K562 (cell line): Measurements from ENCODE around the gene ARHGEF26. TPM values are rescaled to one million over a fixed set of nuclear protein-coding genes. Genes with fewer than 3 reads are reported as not detected.

Source experiments
- ATAC-seq: fragments of 200-7000 bp; cut with Tn5 transposase; 3 replicates; pipeline ENCODE4 v1.9.1; 2020; ENCODE audit warnings: moderate library complexity
- BruUV-seq: library from RNA; stranded (reverse); fragments of 400-500 nt; replicated peaks from 2 replicates; lab custom pipeline; 2021; lab: Mats Ljungman, UMichigan
- CTCF ChIA-PET: fragments of 300-600 bp; formaldehyde crosslinking; extraction: SDS; loops from one replicate; lab custom pipeline; 2021; ENCODE audit warnings: low intra/inter-chr PET ratio; lab: Yijun Ruan, JAX
- POLR2A ChIA-PET: fragments of 300-600, 350-650 bp; sonication (Branson Sonifier 250); formaldehyde crosslinking; extraction: SDS; loops from one replicate; lab custom pipeline; 2021; ENCODE audit warnings: antibody characterized with exemption, inconsistent platforms; lab: Yijun Ruan, JAX
- DNase-seq, 4 experiments: peaks; one replicate each; pipeline versions ENCODE4 v3.0.0 to v3.0.0-alpha.2; 2011 to 2018; ENCODE audit warnings: low spot score in 3 of 4, mixed read lengths in 3 of 4; ENCODE audit errors: extremely low read depth in 1 of 4
- FAIRE-seq: peaks from 2 replicates; lab custom pipeline; 2011; peaks lifted over from hg19 to GRCh38; lab: Jason Lieb, UNC
- H2AFZ ChIP-seq: 2 replicates; pipeline ENCODE4 v1.6.0; 2011; ENCODE audit warnings: low read depth, low read length, control low read depth, inconsistent platforms
- H3K27ac ChIP-seq: fragments of 200-600 bp; 3 replicates; pipeline ENCODE4 v1.8.0; 2011; ENCODE audit warnings: low read depth, mild to moderate bottlenecking, control low read depth, inconsistent platforms, low read length, moderate library complexity, mixed read lengths; ENCODE audit errors: extremely low read depth
- H3K27me3 ChIP-seq, 2 experiments: fragments of 300-600 bp in 1 of 2; 2 replicates in 1 of 2; 3 replicates in 1 of 2; pipeline versions ENCODE4 v1.6.0 to v1.8.0; 2011; ENCODE audit warnings: inconsistent platforms in 2 of 2, low read length in 2 of 2, mild to moderate bottlenecking in 1 of 2, mixed read lengths in 1 of 2, moderate library complexity in 1 of 2; ENCODE audit not compliant: control insufficient read depth in 2 of 2, insufficient read depth in 2 of 2
- H3K36me3 ChIP-seq: fragments of 300-600 bp; 3 replicates; pipeline ENCODE4 v1.8.0; 2011; ENCODE audit warnings: mild to moderate bottlenecking, low read length, inconsistent platforms; ENCODE audit not compliant: control insufficient read depth, insufficient read depth
- H3K4me1 ChIP-seq, 2 experiments: fragments of 200-600 bp in 1 of 2; replicated peaks in 1 of 2; 2 replicates in 1 of 2; 3 replicates in 1 of 2; pipeline versions ENCODE4 v1.5.1 to v1.8.0; 2011; ENCODE audit warnings: inconsistent platforms in 2 of 2, low read length in 2 of 2, mild to moderate bottlenecking in 1 of 2, mixed read lengths in 1 of 2, moderate library complexity in 1 of 2; ENCODE audit not compliant: control insufficient read depth in 2 of 2, insufficient read depth in 2 of 2
- H3K4me2 ChIP-seq: 2 replicates; pipeline ENCODE4 v1.6.1; 2011; ENCODE audit warnings: low read length, control low read depth, inconsistent platforms, mixed read lengths; ENCODE audit not compliant: insufficient read depth
- H3K4me3 ChIP-seq: fragments of 200-600 bp; sonication (generic), shearing (Covaris generic); 2 replicates; pipeline ENCODE4 v1.5.1; 2016; ENCODE audit warnings: control low read depth, inconsistent platforms
- H3K79me2 ChIP-seq: fragments of 200-600 bp; 3 replicates; pipeline ENCODE4 v1.8.0; 2011; ENCODE audit warnings: low read length, inconsistent platforms; ENCODE audit not compliant: control insufficient read depth, insufficient read depth
- H3K9ac ChIP-seq, 2 experiments: 2 replicates each; pipeline versions ENCODE4 v1.6.0 to v1.6.1; 2011; ENCODE audit warnings: low read depth in 2 of 2, low read length in 2 of 2, control low read depth in 1 of 2, inconsistent platforms in 1 of 2, mild to moderate bottlenecking in 1 of 2, mixed read lengths in 1 of 2; ENCODE audit not compliant: insufficient read depth in 1 of 2
- H3K9me1 ChIP-seq: one replicate; pipeline ENCODE4 v1.6.0; 2011; ENCODE audit warnings: inconsistent platforms, mild to moderate bottlenecking, low read length, moderate library complexity; ENCODE audit not compliant: control insufficient read depth, insufficient read depth
- H3K9me3 ChIP-seq: replicated peaks from 2 replicates; pipeline ENCODE4 v1.5.1; 2011; ENCODE audit warnings: low read depth, low read length, inconsistent platforms; ENCODE audit not compliant: control insufficient read depth, insufficient read depth
- H4K20me1 ChIP-seq: replicated peaks from 2 replicates; pipeline ENCODE4 v1.6.1; 2011; ENCODE audit warnings: low read length, inconsistent platforms, mixed read lengths; ENCODE audit not compliant: control insufficient read depth, insufficient read depth
- CTBP1 ChIP-seq: fragments of 450-650 bp; IDR thresholded peaks from 2 replicates; pipeline ENCODE4 v1.6.1; 2016; ENCODE audit warnings: borderline replicate concordance
- ELF2 ChIP-seq: fragments of 250-450 bp; sonication (Bioruptor Pico); IDR thresholded peaks from 2 replicates; pipeline ENCODE4 v1.5.0; 2021; ENCODE audit warnings: mild to moderate bottlenecking
- EP300 ChIP-seq: IDR thresholded peaks from 2 replicates; pipeline ENCODE4 v1.6.1; 2012; ENCODE audit warnings: low read length, improper control_type of control experiment
- JUND ChIP-seq, 2 experiments: IDR thresholded peaks; 2 replicates in 1 of 2; 3 replicates in 1 of 2; pipeline ENCODE4 v1.6.1; 2011; ENCODE audit warnings: borderline replicate concordance in 2 of 2, low read depth in 2 of 2, low read length in 2 of 2, improper control_type of control experiment in 1 of 2, missing biosample characterization in 1 of 2, missing genetic modification characterization in 1 of 2, missing genetic modification reagents in 1 of 2
- PRMT5 ChIP-seq: sonication (generic); formaldehyde crosslinking; IDR thresholded peaks from 2 replicates; pipeline ENCODE4 v1.5.0; 2020; ENCODE audit warnings: missing genetic modification reagents
- TCF7L2 ChIP-seq: fragments of 150-350 bp; IDR thresholded peaks from 2 replicates; pipeline ENCODE4 v1.6.1; 2016; ENCODE audit warnings: low read depth, mild to moderate bottlenecking, low read length, moderate library complexity
- TOE1 ChIP-seq, 2 experiments: fragments of 450-650 bp in 1 of 2; sonication (generic) in 1 of 2; formaldehyde crosslinking in 1 of 2; IDR thresholded peaks; 2 replicates each; pipeline versions ENCODE4 v1.7.1 to v1.8.0; 2016 to 2022; ENCODE audit warnings: borderline replicate concordance in 2 of 2, mild to moderate bottlenecking in 2 of 2, antibody characterized with exemption in 1 of 2, inconsistent platforms in 1 of 2, low read depth in 1 of 2, missing genetic modification reagents in 1 of 2, moderate library complexity in 1 of 2
- ZBTB7A ChIP-seq: IDR thresholded peaks from 2 replicates; pipeline ENCODE4 v1.6.1; 2011; ENCODE audit warnings: low read depth, mild to moderate bottlenecking, low read length, moderate library complexity, borderline replicate concordance; ENCODE audit not compliant: control insufficient read depth
- ZNF146 ChIP-seq: IDR thresholded peaks from one replicate; pipeline ENCODE4 v1.6.1; 2018; ENCODE audit warnings: missing compliant biosample characterization; ENCODE audit not compliant: unreplicated experiment
- WGBS: fragments of 100-300 bp; shearing (Covaris generic); methylation state at CpG from one replicate; pipeline ENCODE4 v1.1.6; 2016; ENCODE audit warnings: low coverage, mixed read lengths; ENCODE audit not compliant: insufficient coverage; ENCODE audit errors: missing lambda C conversion rate; 5-methylcytosine and 5-hydroxymethylcytosine counted together
- in situ Hi-C: fragments of 300-500 bp; cut with MboI; formaldehyde crosslinking; loops from 4 replicates; pipeline ENCODE4 v1.15.0; 2018; ENCODE audit warnings: inconsistent platforms, mixed read lengths
- intact Hi-C: fragments of 100-400 bp; cut with micrococcal nuclease; formaldehyde crosslinking; loops from 2 replicates; pipeline ENCODE4 v1.14.2; 2022
- polyA plus RNA-seq, 8 experiments: library from polyadenylated mRNA; depleted of rRNA in 4 of 8; stranded (reverse) in 5 of 8; unstranded in 3 of 8; fragments of >200 nt; fragmentation: Nextera tagmentation in 2 of 8; fragmentation: Illumina TruSeq in 1 of 8; extraction: Ambion mirVana in 2 of 8; extraction: Trizol in 1 of 8; gene quantifications; 2 replicates each; pipeline versions ENCODE4 v1.2.1 to v1.2.3, GENCODE V29; 2011 to 2014; ENCODE audit warnings: inconsistent platforms in 1 of 8, missing spikeins in 1 of 8
- total RNA-seq, 7 experiments: library from RNA; depleted of rRNA in 6 of 7; stranded (reverse); fragments of >200 nt in 6 of 7; fragmentation: Illumina TruSeq in 2 of 7; extraction: Trizol in 2 of 7; gene quantifications; 2 replicates each; pipeline versions ENCODE4 v1.2.1 to v1.2.3, GENCODE V29; 2011 to 2021; ENCODE audit warnings: low replicate concordance in 1 of 7
- TF ChIP-seq, protein P1 (sequence below): fragments of 250-450 bp; sonication (Bioruptor Pico); IDR thresholded peaks from 2 replicates; pipeline ENCODE4 v1.4.0; 2020; ENCODE audit warnings: mild to moderate bottlenecking
- TF ChIP-seq, protein P2 (sequence below): fragments of 250-450 bp; sonication (Bioruptor Pico); IDR thresholded peaks from 2 replicates; pipeline ENCODE4 v1.5.0; 2021; ENCODE audit warnings: mild to moderate bottlenecking, moderate library complexity

The ARHGEF26 gene
- total and polyA plus RNA-seq, 9 of the 15 experiments (the other 6 are each of a cell fraction or from before 2014, with no cell fraction given), result 0.01 to 0.11 (median 0.04) TPM; not detected in 2

DNA sequence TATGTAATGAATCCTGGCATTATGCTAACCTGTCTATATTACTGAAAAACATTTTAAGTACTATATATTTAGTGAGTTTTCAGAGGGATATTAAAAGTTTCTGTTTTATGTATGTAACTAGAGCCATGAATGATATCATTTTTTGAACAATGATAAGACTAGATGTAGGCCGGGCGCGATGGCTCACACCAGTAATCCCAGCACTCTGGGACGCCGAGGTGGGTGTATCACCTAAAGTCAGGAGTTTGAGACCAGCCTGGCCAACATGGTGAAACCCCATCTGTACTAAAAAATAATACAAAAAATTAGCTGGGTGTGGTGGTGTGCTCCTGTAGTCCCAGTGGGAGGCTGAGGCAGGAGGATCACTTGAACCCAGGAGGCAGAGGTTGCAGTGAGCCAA lies 169.0 kb downstream of the ARHGEF26 start:
- H4K20me1 ChIP-seq, result no peaks in the 10 kb centered on the region
- POLR2A ChIA-PET, result no interaction called here
- H3K4me3 ChIP-seq, result no peak overlapping the region
- no peaks in the 10 kb centered on the region for H3K4me1 ChIP-seq
- ATAC-seq (no peak), DNase-seq (no peak), FAIRE-seq (no peak)
- H2AFZ ChIP-seq, result no peak overlapping the region
- H3K9me3 ChIP-seq, result no peaks in the 10 kb centered on the region
- CTCF ChIA-PET, result no interaction called here
- in situ Hi-C loops, result no loop called here
- no TSS peak for BruUV-seq
- WGBS, result 88% methylated on average over 5 of the region's 5 CpGs
- H3K9me1 ChIP-seq, result no peaks in the 10 kb centered on the region
- no peaks in the 10 kb centered on the region for H3K27me3 ChIP-seq
- no peak overlapping the region for H3K4me2 ChIP-seq
- no peak overlapping the region for H3K9ac ChIP-seq
- intact Hi-C loops, result no loop called here
- TF ChIP-seq JUND (IDR thresholded peaks at IDR 0.05; ENCODE audit: borderline replicate concordance, low read depth, low read length), result no peak
- no peak for TF ChIP-seq JUND (tag; IDR thresholded peaks at IDR 0.05; ENCODE audit: borderline replicate concordance, low read depth, low read length)
- TF ChIP-seq EP300, result no peak
- TF ChIP-seq CTBP1, result no peak
- no peak for TF ChIP-seq TCF7L2
- TF ChIP-seq TOE1 (IDR thresholded peaks at IDR 0.05; ENCODE audit: borderline replicate concordance), result no peak
- TF ChIP-seq TOE1 (CRISPR knock-in tag; IDR thresholded peaks at IDR 0.05; ENCODE audit: borderline replicate concordance, low read depth), result no peak
- no peak for TF ChIP-seq ZNF146
- TF ChIP-seq, protein P1, sequence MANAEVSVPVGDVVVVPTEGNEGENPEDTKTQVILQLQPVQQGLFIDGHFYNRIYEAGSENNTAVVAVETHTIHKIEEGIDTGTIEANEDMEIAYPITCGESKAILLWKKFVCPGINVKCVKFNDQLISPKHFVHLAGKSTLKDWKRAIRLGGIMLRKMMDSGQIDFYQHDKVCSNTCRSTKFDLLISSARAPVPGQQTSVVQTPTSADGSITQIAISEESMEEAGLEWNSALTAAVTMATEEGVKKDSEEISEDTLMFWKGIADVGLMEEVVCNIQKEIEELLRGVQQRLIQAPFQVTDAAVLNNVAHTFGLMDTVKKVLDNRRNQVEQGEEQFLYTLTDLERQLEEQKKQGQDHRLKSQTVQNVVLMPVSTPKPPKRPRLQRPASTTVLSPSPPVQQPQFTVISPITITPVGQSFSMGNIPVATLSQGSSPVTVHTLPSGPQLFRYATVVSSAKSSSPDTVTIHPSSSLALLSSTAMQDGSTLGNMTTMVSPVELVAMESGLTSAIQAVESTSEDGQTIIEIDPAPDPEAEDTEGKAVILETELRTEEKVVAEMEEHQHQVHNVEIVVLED (CRISPR knock-in tag), result no peak
- TF ChIP-seq ELF2, result no peak
- TF ChIP-seq, protein P2, sequence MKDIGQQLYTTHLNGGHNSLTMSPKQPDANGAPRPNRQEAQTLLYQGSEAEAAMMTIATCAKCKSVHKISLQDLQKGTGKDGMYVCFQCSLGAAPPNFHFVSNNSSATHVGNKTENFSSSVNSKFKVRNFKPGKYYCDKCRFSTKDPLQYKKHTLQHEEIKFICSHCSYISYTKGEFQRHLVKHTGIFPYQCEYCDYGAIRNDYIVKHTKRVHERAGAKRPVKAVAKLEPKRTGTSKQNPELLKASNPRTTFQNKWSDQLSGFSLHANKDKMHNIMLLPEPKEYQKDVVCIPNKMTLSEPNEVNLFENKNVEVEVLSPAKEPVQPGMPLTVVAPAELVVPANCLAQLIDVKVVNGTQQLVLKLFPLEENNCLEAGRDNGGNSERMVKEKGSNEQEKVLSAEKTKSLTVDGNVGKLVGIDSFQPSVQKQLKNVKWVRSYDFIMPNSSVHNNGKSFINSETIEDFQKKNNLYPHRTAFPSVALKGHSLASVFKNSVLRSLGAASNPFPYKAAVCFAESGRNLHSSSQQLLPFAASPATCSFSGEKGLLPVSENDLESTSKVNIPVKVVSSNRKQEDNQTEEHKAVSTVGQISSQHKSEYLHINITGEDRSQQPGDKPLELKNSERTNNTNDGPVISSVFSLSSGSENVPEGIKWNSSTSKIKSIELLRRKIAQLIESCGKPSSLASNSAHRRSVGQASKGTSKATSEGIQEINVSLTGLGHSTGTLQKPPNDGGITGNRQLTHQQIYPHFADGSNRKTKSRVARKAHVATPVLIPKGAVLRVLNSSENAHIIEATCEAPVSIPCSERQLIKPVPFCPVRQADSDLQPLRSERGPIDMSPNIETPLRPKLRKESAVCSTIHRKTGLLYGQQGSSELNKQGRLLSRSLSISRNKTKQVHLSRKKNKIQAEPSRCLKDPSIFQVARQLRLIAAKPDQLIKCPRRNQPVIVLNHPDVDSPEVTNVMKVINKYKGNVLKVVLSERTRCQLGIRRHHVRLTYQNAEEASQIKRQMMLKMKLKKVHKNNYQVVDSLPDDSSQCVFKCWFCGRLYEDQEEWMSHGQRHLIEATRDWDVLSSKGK (CRISPR knock-in tag), result no peak
- no peak for TF ChIP-seq ZBTB7A
- no peak for TF ChIP-seq PRMT5 (CRISPR knock-in tag)
- peaks cover 84% of the 10 kb centered on the region for H3K36me3 ChIP-seq
- H3K79me2 ChIP-seq, result no peaks in the 10 kb centered on the region
- H3K27ac ChIP-seq, result no peak overlapping the region
